IgD-negative memory B cell (primary cell): ENCODE measurements around the gene MICAL2. TPM values are rescaled to one million over a fixed set of nuclear protein-coding genes. Genes with fewer than 3 reads are reported as not detected.

Experiments
- H3K27ac Mint-ChIP-seq, 3 donors: one replicate each; pipeline ENCODE4 v1.8.0; 2020 to 2022; ENCODE audit warnings: mild to moderate bottlenecking in 3 of 3, mixed read lengths in 3 of 3, moderate library complexity in 1 of 3
- H3K27me3 Mint-ChIP-seq: one replicate; pipeline ENCODE4 v1.8.0; 2021; ENCODE audit warnings: mixed read lengths
- H3K36me3 Mint-ChIP-seq: one replicate; pipeline ENCODE4 v1.8.0; 2020; ENCODE audit warnings: mild to moderate bottlenecking, mixed read lengths
- H3K4me1 Mint-ChIP-seq, 3 donors: one replicate each; pipeline ENCODE4 v1.8.0; 2020 to 2022; ENCODE audit warnings: mixed read lengths in 3 of 3, mild to moderate bottlenecking in 1 of 3
- H3K4me3 Mint-ChIP-seq, 4 donors: one replicate each; pipeline ENCODE4 v1.8.0; 2020 to 2022; ENCODE audit warnings: mild to moderate bottlenecking in 4 of 4, mixed read lengths in 4 of 4, moderate library complexity in 3 of 4
- H3K9me3 Mint-ChIP-seq, 3 donors: one replicate each; pipeline ENCODE4 v1.8.0; 2020 to 2021; ENCODE audit warnings: mixed read lengths in 3 of 3, mild to moderate bottlenecking in 1 of 3
- polyA plus RNA-seq: library from polyadenylated mRNA; unstranded; fragments of 300-500 nt; fragmentation: Illumina TruSeq; gene quantifications from one replicate; pipeline ENCODE4 v1.2.3, GENCODE V29; 2021

The MICAL2 gene
- polyA plus RNA-seq, 1 donor from 2014 or later: 0.84 TPM

DNA sequence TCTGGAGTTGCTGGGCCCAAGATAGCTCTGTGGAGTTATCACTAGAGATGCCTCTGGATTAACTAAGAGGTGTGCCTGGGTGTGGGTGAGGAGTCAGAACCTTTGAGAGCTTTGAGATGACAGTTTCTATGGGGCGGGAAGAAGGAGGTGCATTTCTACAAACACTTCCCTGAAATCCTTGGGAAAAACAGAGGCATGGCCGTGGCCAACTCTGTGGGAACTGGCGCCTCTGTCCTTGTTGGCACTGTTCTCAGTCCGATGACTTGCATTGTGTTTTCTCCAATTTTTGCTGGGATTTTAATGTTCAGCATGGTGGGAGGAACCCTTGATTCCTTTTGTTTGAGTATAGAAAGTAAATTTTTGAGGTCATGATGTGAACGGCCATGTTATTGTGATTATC, 151.2 kb downstream of the MICAL2 start:
- no peaks in the 10 kb centered on the region for H3K36me3 Mint-ChIP-seq

DNA sequence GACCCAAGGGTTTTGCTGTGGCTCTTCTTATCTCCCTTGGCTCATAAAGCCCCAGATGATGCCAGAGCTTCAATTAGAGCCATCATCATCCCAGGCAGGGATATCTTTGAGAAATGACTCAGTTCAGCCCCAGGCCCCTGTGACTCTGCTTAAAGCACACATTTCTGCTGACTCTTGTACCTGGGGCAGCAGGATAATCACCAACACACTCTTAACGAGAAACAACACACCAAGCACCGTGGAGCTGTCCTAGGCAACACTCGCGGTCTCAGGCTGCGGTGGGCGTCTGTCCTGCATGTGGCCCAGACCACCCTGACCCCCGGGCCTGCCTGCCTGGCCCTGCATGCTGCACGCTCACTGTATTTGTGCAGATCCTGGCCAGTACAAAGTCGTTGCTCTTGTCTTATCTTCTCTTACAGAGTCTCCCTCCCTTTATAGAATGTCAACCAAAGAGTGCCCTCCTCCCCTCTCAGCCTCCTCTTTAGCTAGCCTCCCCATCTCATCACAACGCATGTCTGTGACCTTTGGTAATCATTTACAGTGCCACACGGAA, 152.8 kb downstream of the MICAL2 start:
- Mint-ChIP-seq H3K27ac (peak overlapping the region in 1 of 3 donors; percentile 1), H3K4me3 (no peak overlapping the region), H3K36me3 (no peaks in the 10 kb centered on the region), H3K4me1 (no peaks in the 10 kb centered on the region), H3K9me3 (no peaks in the 10 kb centered on the region), H3K27me3 (peaks cover 3% of the 10 kb centered on the region)

More for the DNA sequence above, 151.2 kb downstream of the MICAL2 start:
- peaks cover 0 to 2% (median 1%) of the 10 kb centered on the region in 3 donors for H3K9me3 Mint-ChIP-seq
- H3K4me3 Mint-ChIP-seq: no peak overlapping the region
- no peaks in the 10 kb centered on the region for H3K4me1 Mint-ChIP-seq
- no peak overlapping the region for H3K27ac Mint-ChIP-seq
- no peaks in the 10 kb centered on the region for H3K27me3 Mint-ChIP-seq

DNA sequence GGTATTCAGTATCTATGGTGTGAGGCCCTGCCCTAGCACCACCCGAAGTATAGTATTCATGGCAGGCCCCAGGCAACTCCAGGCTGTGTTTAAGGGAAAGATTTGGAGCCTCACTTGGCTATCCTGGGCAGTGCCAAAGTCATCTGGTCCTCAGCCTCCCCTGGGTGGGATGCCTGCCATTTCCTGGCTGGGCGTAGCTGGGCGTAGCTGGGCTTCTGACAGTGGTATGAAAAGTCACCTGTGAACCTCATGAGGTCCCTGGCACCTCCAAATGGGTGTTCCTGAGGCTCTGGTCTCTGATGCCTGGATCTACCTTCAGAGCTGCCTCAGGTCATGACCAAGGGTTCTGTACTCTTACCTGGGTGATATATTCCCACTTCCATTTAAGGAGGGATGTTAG, 154.0 kb downstream of the MICAL2 start:
- Mint-ChIP-seq H3K27ac (no peak overlapping the region), H3K4me3 (no peak overlapping the region), H3K9me3 (no peaks in the 10 kb centered on the region), H3K36me3 (no peaks in the 10 kb centered on the region), H3K27me3 (peaks cover 3% of the 10 kb centered on the region), H3K4me1 (no peaks in the 10 kb centered on the region)

DNA sequence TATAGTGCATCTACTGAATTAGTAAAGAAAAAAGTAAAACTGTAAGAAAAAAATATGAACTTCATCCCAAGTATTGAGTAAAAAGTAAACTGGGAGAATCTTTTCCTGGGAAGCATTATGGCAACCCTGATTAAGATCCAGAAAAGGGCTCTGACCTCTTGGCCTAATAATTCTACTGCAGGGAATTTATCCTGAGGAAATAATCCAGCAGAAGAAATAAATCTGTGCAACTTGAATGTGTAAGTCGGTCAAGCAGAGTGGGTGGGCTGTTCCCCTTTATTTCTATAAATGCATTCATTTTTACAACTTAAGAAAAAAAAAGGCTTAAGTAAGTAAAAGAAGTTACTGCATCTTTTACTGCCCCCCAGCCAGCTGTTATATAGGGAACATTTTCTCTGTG, 155.7 kb downstream of the MICAL2 start:
- Mint-ChIP-seq H3K4me1 (no peaks in the 10 kb centered on the region), H3K27ac (no peak overlapping the region), H3K9me3 (no peaks in the 10 kb centered on the region), H3K27me3 (peaks cover 3% of the 10 kb centered on the region), H3K4me3 (no peak overlapping the region), H3K36me3 (no peaks in the 10 kb centered on the region)

DNA sequence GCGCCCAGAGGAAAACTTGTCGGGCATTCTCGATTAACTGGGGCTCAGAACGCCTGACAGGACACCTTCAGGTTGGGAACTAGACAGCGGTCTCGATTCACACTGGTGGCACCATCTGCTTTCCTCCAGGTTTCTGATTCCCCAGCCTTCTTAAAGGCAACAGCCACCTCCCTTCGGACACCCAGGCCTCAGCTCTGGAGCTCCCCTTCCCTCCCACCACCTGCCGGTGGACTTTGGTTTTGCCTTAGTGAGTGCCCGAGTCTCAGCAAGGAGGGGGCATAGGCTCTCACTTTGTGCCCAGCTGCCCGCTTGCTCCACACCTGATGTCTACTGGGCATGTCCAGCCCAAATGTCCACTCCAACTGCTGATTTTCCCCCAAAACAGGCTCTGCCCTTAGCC, 156.6 kb downstream of the MICAL2 start:
- Mint-ChIP-seq H3K9me3 (no peaks in the 10 kb centered on the region), H3K4me1 (no peaks in the 10 kb centered on the region), H3K27ac (no peak overlapping the region), H3K27me3 (peaks cover 3% of the 10 kb centered on the region), H3K4me3 (no peak overlapping the region), H3K36me3 (no peaks in the 10 kb centered on the region)

DNA sequence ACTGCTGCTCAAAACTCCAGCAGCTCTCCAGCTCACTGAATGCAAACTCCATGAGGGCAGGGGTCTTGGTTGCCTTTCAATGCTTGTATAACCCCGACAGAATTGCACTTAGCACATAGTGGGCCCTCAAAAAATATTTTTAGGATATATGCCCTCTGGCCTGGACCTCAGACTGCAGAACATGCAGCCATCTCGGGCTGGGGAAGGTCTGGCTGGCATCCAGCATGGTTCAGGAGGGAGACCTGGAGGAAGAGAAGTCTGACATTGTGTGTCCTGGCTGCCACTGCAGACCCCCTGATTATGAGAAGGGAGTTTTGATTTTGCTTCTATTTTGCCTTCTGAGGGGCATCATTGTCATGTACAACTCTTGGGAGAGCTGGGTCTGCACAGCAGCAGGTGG, 157.5 kb downstream of the MICAL2 start:
- no peaks in the 10 kb centered on the region for H3K4me1 Mint-ChIP-seq
- H3K36me3 Mint-ChIP-seq: no peaks in the 10 kb centered on the region
- H3K4me3 Mint-ChIP-seq: no peak overlapping the region
- no peak overlapping the region for H3K27ac Mint-ChIP-seq
- no peaks in the 10 kb centered on the region for H3K9me3 Mint-ChIP-seq
- peaks cover 4% of the 10 kb centered on the region for H3K27me3 Mint-ChIP-seq

DNA sequence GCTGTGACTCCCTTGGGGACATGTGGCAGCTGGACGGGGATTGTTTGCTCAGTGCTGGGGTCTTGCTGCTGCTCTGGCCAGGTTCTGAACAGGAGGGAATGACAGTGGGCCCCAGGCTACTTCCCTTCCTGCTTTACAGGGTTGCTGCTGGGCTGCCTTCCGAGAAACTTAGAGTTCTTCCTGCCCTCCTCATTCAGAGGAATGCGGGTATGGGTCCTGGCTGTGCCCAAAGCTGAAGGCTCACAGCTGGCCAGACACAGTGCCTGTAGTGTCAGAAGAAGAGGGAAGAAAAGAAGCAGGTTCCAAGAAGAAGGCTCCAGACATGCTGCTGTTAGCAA, 158.7 kb downstream of the MICAL2 start:
- peaks cover 6% of the 10 kb centered on the region for H3K27me3 Mint-ChIP-seq
- no peak overlapping the region for H3K27ac Mint-ChIP-seq
- no peaks in the 10 kb centered on the region for H3K36me3 Mint-ChIP-seq

DNA sequence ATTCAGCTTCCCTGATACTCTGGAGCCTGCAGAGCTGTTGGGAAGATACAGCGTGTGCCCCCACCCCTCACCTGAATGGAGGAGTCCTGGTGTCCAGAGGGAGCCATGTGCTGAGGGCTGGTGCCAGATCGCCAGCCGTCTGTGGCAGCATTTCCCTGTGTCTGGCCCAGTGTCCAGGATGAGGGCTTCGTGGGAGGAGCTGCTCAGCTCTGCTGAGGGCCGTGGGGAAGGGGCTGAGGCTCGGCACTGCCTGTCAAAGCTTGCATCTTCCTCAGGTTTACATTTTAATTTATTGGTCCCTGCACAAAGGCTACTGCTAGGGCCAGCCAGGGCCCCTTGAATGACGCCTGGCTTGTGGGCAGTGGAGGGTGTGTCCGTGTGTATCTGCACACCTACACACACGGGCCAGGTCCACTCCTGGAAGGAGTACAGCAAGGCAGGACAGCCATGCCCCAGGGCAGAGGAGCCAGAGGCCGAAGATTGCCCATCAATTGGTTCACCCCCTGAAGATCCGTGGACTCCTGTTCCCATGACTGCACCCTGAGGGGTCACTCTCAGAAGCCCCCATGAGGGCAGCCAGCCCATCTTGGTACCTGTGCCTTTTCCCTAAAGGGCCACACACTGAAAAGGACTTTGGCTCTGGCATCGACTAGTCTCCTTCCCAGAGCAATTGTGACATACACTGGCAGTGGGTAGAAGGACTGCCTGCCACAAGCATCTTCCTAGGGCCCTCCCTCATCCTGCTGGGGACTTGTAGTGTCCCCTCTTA, 159.2 kb downstream of the MICAL2 start:
- Mint-ChIP-seq H3K4me3 (no peak overlapping the region), H3K27ac (no peak overlapping the region), H3K4me1 (no peaks in the 10 kb centered on the region), H3K9me3 (no peaks in the 10 kb centered on the region), H3K36me3 (no peaks in the 10 kb centered on the region), H3K27me3 (peaks cover 6% of the 10 kb centered on the region)

More for the DNA sequence above, 158.7 kb downstream of the MICAL2 start:
- H3K9me3 Mint-ChIP-seq: no peaks in the 10 kb centered on the region
- H3K4me1 Mint-ChIP-seq: no peaks in the 10 kb centered on the region
- H3K4me3 Mint-ChIP-seq: no peak overlapping the region

DNA sequence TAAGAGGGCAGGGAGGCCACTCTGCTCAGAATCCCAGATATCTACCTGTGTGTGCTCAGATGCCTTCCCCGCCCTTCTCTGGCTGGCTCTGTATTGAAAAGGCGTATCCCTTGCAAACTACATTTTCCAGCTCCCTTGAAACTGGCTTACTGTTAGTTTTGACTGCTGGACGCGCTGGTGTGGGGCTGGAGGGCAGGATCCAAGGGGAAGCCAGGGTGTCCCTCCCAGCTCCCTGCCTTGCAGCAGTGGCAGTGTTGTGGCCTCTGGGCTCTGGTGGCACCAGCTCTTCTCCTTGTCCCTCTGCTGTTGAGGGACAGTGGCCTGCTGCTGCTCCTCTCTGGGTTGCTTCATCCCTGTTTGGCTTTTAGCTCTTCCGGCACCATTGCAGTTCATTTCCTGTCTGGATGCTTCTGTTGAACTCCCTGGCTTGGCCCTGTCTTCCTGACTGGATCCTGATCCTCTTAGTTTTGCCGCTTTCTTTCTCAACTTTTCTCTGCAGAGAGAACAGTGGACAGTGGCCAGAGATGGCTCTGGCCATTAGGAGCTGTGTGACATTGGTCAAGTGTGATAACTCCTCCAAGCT, 159.9 kb downstream of the MICAL2 start:
- no peaks in the 10 kb centered on the region for H3K4me1 Mint-ChIP-seq
- H3K27me3 Mint-ChIP-seq: peaks cover 6% of the 10 kb centered on the region
- H3K36me3 Mint-ChIP-seq: peaks cover 1% of the 10 kb centered on the region
- H3K27ac Mint-ChIP-seq: peak overlapping the region in 1 of 3 donors; percentile 59
- H3K4me3 Mint-ChIP-seq: no peak overlapping the region
- H3K9me3 Mint-ChIP-seq: no peaks in the 10 kb centered on the region

DNA sequence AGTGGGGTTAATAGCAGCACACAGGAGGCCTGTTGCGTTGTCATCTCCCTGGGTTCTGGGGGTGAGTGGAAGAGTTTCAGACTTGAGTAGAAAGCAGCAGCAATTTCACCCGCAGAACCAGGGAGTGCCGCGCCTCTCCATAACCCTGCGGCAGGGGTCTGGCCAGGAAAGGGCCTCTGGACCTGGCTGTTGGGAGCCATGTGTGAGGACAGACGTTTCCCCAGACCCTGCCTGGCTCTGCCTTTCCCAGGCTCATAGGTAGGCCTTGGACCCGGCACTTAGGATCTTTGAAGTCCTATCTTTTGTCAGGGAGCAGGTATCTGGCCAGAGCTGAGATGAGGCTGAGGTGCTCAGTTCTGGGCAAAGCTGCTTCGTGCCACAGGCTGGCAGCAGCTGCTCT, 160.4 kb downstream of the MICAL2 start:
- peaks cover 2% of the 10 kb centered on the region for H3K36me3 Mint-ChIP-seq
- H3K9me3 Mint-ChIP-seq: no peaks in the 10 kb centered on the region
- no peaks in the 10 kb centered on the region for H3K4me1 Mint-ChIP-seq
- H3K27ac Mint-ChIP-seq: peak overlapping the region in 1 of 3 donors; percentile 59
- no peak overlapping the region for H3K4me3 Mint-ChIP-seq
- H3K27me3 Mint-ChIP-seq: peaks cover 6% of the 10 kb centered on the region

DNA sequence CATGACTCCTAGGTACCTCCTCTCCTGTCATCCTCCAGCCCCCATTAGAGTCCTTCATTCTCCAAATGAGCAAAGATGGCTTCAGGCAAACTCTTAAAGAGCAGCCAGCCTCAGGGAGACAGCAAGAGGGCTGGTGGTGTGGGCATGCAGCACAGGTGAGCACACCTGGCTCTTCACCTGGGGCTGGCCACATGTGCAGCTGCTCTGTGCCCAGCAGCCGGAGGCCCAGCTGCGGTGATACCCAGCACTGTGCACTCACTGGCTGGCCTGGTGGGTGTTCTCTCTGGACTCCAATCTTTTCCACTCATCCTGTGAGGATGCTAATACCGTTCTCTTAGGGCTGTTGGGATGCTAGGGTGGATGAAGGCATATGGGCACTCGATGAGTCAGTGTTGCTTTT, 160.9 kb downstream of the MICAL2 start:
- Mint-ChIP-seq H3K27me3 (peaks cover 6% of the 10 kb centered on the region), H3K27ac (peak overlapping the region in 1 of 3 donors; percentile 59), H3K4me3 (no peak overlapping the region), H3K9me3 (no peaks in the 10 kb centered on the region), H3K36me3 (peaks cover 2% of the 10 kb centered on the region), H3K4me1 (no peaks in the 10 kb centered on the region)

DNA sequence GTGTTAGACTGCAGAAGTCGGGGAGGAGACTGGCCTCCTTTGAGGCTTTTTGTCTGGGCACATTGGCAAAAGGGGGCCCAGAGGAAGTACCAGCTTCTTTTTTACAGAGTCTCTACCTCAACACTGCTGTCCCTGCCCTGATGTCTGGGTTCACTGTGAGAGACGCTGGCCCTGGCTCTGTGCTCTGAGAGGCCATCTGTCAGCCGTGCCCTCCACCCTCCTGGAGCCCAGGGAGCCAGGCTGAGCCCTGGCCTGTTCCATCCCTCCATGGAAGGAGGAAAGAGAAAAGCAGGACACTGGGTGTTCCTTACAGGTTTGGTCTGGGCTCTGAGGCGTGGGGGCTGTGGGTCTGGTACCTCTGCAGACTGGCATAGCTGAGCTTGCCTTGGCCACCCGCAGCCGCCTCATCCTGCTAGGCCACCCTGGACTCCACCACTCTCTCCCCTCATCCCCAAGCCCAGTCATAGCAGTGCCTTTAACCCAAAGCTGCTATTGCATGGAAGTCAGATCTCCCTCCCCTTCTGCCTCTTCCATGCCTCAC, 161.5 kb downstream of the MICAL2 start:
- peaks cover 2% of the 10 kb centered on the region for H3K36me3 Mint-ChIP-seq
- peak overlapping the region in 1 of 3 donors; percentile 59 for H3K27ac Mint-ChIP-seq
- H3K4me1 Mint-ChIP-seq: no peaks in the 10 kb centered on the region

DNA sequence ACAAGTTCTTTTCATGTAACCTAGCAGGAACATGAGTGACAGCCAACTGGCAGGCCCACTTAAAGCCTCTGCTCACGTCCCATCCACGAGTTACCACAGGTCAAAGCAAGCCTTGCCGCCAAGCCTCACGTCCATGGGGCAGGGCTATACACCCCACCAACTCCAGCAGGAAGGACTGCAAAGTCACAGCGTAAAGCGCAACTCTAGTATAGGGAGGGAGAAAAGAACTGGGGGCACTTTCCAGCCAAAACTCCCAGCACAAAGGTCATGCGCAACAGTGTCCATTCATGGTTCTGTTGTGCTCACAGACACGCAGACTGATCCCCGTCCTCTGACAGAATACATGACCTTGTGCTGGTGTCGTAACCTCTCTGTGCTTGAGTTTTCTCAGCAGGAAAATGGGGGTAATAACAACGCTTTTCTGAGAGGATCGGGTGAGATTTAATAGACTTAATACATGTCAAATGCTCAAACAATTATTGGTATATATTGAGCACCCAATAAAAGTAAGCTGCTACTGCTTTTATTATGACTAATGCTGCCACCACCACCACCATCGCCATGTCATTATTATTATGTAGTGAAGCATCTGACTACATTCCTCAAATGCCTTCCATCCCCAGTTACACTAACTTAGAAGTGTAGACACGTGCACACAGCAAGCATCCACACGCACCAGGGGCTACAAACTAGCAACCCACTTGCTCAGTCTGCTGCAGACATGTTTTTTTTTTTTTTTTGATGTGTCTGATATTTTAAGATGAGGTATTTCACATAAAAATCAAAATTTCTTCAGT, 162.6 kb downstream of the MICAL2 start:
- H3K27me3 Mint-ChIP-seq: peaks cover 3% of the 10 kb centered on the region
- no peaks in the 10 kb centered on the region for H3K4me1 Mint-ChIP-seq
- H3K9me3 Mint-ChIP-seq: no peaks in the 10 kb centered on the region
- peaks cover 2% of the 10 kb centered on the region for H3K36me3 Mint-ChIP-seq
- H3K27ac Mint-ChIP-seq: no peak overlapping the region
- no peak overlapping the region for H3K4me3 Mint-ChIP-seq

More for the DNA sequence above, 161.5 kb downstream of the MICAL2 start:
- Mint-ChIP-seq H3K9me3 (no peaks in the 10 kb centered on the region), H3K4me3 (no peak overlapping the region), H3K27me3 (peaks cover 6% of the 10 kb centered on the region)

DNA sequence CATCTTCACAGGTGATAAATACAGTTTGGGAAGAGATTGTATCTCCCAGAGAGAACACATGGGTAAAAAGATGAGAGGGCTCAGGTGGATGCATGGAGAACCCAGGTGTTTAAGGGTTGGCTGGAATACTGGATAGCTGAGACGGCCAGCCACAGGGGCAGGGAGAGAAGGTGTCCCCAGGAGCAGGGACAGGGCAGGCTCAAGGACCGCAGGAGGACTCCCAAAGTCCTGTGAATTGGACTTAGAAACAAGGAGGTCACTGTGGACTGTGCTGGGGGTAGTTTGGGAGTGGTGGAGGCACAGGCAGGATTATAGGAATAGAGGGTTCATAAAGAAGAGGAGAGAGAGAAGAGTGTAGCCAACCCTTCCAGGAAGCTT, 163.2 kb downstream of the MICAL2 start:
- H3K4me1 Mint-ChIP-seq: no peaks in the 10 kb centered on the region
- peaks cover 3% of the 10 kb centered on the region for H3K27me3 Mint-ChIP-seq
- no peaks in the 10 kb centered on the region for H3K9me3 Mint-ChIP-seq
- no peak overlapping the region for H3K27ac Mint-ChIP-seq
- peaks cover 2% of the 10 kb centered on the region for H3K36me3 Mint-ChIP-seq
- no peak overlapping the region for H3K4me3 Mint-ChIP-seq

DNA sequence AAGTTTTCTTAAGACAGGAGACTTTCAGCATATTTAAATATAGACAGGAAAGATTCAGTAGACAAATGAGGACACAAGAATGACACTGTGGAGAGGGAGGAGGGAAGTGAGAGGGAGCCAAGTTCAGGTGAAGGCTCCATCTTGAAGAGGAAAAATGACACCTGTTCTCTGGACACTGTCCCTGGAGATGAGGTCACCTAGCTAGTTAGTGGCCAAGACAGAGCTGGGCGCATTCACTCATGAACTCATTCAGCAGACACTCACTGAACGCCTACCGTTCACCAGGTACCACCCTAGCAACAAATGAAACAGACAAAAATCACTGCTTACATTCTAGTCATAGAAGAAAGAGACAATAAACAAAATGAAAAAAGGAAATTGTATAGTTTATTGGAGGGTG, 163.7 kb downstream of the MICAL2 start:
- no peaks in the 10 kb centered on the region for H3K9me3 Mint-ChIP-seq
- H3K27me3 Mint-ChIP-seq: peaks cover 3% of the 10 kb centered on the region
- H3K4me3 Mint-ChIP-seq: no peak overlapping the region
- H3K36me3 Mint-ChIP-seq: peaks cover 2% of the 10 kb centered on the region
- H3K27ac Mint-ChIP-seq: no peak overlapping the region
- H3K4me1 Mint-ChIP-seq: no peaks in the 10 kb centered on the region
